HG03521 (cell line): ENCODE measurements around the gene ITGAL.

ENCODE experiments used
- ATAC-seq: cut with Tn5 transposase; IDR thresholded peaks from one replicate; pipeline ENCODE4 v1.9.1; 2021; ENCODE audit warnings: mild to moderate bottlenecking, moderate library complexity; ENCODE audit not compliant: unreplicated experiment

ITGAL gene

DNA sequence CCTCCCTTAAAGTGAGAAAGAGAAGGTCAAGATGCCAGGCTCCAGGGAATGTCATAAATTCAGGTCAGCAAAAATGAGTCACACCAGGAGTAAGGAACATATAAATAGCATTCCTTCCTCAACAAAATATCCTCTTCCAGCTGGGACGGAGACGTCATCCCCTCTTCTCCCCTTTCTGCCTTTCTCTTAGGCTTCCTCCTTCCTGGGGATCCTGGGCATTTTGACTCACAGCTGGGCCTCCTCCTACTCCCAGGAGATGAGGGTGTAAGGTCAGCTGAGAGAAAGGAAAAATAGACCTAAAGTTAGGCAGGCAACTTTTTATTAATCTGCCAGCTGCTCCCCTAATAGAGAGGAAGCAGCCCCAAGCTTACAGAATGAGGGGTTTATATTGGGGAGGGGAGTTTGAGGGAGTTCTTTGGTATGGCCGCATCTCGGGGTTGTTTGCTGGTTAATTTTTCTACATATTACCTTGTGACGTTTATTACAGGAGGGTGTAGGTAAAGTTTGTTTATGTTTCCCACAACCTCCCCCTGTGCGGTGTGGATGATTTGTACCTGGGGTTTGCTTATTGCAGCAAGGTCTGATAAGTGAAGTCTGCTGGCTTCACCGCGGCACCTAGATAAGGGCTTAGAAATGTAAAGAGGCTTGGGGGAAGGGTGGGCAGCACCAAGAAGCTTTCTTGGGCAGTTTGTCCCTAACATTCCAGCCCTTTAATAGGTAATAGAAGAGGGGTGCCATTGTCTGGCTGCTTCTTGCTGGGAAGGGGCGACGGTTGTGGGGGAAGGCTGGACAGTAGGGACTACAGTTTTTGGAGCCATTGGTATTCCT is 69.2 kb downstream of the ITGAL start:
- ATAC-seq: no peak

DNA sequence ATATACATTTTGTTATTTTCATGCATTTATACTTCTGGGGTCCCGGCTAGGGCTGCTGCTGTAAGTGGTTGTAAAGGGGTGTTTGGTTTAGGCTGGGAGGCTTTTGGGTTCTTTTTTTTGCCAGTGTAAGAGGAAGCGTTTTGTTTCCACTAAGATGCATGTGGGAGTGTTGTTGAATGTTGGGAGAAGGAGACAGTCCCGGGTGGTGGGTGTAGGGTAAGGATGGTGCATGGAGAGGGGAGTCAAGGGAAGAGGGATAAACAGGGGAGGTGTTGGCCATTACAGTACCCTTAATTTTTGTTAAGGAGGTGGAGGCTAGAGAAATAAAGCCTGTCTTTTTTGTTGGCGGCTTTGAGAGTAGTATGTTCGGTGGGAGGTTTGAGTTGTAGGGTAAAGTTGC is 70.5 kb downstream of the ITGAL start:
- ATAC-seq: no peak

DNA sequence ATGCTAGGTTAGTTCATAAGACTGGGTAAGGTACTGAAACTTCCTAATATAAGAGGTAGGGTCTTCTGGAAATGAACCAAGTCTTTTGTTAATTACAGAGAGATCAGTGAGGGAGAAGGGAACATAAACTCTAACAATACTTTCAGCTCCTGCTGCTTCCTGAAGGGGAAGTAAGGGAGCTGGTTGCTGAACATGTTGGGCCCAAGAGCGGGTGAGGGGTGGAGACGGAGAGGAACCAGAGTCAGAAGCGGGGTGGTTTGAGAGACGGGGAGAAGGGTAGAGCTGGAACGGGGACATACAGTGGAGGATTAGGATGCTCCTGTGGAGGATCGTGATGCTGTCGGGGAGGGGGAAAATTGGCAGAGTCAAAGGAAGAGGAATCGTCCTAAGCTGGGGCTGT is 73.6 kb downstream of the ITGAL start:
- ATAC-seq: no peak

DNA sequence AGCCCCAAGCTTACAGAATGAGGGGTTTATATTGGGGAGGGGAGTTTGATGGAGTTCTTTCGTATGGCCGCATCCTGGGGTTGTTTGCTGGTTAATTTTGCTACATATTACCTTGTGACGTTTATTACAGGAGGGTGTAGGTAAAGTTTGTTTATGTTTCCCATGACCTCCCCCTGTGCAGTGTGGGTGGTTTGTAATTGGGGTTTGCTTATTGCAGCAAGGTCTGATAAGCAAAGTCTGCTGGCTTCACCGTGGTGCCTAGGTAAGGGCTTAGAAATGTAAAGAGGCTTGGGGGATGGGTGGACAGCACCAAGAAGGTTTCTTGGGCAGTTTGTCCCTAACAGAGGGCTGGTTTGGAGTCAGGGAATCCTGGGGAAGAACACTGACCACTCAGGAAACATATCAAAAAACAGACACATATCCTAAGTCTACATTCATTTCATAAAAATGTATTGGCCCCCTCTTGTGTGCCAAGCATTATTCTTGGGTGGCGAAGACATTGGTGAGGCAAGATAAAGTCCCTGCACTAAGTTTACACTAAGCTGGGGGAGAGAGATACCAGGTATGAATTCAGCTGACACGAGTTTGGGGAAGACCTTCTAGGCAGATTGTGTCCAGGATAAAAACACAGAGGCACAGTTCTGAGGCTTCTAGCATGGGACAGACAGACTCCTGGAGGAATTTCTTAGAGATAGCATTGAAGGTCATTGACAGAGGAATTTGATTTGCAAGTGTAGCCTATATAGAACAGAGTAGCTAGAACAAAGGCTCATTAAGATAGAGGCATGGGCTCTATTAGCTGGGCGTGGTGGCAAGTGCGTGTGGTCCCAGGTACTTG is 76.1 kb downstream of the ITGAL start:
- ATAC-seq: no peak

DNA sequence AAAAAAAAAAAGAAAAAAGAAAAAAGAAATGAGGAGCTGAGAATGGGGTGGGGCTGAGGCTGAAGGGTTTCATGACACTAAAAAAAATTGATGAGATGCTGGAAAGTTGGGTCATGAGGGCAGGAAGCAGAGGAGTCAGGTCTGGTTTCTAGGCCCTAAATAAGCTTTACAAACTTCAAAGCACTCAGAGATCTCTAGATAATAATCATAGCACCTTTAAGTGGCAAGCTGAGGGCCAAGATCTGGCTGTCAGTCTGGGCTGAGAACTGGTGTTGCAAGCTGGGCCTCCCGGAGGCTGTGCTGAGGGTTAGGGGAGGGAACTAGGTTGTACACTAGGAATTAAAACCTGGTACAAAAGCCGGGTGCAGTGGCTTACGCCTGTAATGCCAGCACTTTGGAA is 79.2 kb downstream of the ITGAL start:
- no peak for ATAC-seq

DNA sequence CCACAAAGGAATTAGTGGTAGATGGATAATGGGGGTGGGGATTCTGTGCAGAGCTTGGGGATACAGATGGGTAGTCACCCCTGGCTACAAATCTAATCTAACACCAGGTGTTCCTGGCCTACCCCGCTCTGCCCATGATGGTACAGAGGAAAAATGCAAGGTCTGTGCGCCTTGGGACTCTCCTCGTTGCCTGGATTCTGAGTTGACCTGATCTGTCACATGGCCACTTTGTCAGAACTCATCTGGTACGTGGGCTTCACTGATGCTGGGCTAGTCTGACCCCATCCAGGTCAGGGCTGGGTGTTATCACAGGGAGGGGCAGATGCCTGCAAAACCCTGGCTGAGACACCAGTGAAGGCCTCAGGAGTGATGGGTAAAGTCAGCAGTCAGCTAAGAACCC is 80.4 kb downstream of the ITGAL start:
- no peak for ATAC-seq

DNA sequence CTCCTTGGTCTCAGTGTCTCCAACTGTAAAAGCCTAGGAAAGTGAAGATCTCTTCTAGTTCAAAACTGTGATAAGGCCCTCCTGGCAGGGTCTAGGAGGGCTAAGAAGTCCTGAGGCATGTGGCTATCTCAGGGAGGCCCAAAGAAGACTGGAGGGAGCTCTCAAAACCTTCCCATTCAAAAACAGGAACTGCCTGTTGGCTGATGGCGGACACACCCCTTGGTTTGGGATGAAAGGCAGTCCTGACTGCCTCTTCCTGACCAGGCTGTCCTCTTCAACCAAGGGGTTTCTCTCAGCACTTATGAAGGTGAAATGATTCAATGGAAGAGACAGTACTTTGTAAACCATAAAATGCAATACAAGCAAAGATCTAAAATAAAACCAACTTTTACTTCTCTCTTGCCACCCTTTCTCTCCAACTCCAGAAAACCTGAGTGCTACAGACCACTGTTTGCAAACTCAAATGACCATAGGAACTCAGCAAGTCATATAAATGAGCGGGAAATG is 80.9 kb downstream of the ITGAL start:
- no peak for ATAC-seq

DNA sequence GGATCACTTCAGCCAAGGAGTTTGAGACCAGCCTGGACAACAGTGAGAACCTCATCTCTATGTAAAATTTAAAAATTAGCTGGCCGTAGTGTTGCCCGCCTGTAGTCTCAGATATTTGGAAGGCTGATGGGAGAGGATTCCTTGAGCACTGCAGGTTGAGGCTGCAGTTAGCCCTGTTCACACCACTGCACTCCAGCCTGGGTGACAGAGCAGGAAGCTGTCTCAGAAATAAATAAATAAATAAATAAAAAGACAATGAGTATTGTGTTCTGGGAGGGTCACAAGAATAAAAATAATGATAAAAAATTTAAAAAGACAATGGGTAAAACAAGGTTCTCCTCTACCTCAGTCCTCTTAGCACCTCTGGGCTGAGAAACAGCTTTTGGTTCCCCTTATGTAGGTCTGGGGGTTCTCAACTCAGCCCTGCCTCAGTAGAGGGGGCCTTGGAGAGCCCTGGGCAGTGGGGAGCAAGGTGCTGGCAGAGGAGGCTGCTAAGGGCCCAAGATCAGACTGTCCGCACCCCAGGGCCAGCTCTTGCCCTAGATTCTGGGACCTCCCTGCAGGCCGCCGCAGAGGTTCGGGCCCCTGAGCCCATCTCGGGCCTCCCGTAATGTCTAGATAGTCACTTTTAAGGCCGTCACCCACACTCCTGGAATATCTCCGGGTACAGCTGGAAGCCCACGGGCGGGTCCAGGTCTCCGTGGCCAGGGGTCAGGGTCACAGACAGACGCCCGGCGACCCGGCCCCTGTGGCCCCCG is 82.2 kb downstream of the ITGAL start:
- no peak for ATAC-seq

DNA sequence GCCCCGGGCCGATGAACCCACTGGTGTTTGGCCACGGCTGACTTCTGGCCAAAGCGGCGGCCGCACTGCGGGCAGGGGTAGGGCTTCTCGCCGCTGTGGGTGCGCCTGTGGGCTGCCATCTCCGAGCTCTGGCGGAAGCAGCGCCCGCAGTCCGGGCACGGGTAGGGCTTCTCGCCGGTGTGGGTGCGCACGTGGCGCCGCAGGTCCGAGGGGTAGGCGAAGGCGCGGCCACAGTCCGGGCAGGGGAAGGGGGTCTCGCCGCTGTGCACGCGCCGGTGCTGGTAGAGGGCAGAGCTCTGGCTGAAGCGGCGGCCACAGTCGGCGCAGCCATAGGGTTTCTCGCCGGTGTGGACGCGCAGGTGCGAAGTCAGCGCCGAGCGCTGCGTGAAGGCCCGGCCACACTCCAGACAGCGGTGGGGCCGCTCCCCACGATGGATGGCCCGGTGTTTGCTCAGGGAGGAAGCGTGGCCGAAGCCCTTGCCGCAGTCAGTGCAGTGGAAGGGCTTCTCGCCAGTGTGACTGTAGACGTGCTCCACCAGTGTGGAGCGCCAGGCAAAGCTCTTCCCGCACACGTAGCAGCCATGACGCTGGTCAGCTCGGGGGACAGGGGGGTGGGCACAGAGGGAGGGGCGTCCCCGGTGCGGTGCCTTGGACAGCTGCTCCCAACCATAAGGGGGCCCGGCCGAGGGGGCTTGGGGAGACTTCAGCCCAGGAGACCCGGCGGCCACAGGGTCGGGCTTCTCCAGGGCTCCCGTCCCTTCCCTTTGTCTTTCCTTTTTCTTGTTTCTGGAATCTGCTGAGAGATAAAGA is 83.0 kb downstream of the ITGAL start:
- ATAC-seq: no peak

DNA sequence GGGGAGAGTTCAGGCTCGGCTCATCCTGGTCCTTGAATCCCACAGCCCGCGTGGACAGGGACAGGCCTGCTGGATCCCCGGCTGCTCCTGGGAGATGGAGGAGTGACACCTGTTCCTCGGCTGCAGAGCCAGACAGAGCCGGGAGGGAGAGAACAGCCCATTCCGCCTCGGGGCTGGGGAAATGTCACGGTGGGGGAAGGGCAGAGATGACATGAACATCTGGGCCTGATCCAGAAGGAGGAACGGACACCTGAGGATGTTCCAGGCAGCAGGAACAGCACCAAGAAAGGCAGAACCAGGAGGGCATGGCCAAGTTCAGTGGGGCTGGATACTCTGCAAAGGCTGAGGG is 83.6 kb downstream of the ITGAL start:
- no peak for ATAC-seq

DNA sequence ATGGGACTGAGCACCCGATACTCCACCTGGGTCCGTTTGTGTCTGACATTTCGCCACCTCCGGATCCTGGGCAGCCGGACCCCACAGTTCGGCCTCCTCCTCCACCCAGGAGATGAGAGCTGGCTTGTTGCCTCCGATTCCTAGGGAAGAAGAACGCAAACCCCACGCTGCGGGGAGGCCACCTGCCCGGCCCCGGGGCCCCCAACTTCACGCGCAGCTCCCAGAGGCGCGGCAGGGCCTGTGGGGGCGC is 85.1 kb downstream of the ITGAL start:
- ATAC-seq: peak; percentile 11

DNA sequence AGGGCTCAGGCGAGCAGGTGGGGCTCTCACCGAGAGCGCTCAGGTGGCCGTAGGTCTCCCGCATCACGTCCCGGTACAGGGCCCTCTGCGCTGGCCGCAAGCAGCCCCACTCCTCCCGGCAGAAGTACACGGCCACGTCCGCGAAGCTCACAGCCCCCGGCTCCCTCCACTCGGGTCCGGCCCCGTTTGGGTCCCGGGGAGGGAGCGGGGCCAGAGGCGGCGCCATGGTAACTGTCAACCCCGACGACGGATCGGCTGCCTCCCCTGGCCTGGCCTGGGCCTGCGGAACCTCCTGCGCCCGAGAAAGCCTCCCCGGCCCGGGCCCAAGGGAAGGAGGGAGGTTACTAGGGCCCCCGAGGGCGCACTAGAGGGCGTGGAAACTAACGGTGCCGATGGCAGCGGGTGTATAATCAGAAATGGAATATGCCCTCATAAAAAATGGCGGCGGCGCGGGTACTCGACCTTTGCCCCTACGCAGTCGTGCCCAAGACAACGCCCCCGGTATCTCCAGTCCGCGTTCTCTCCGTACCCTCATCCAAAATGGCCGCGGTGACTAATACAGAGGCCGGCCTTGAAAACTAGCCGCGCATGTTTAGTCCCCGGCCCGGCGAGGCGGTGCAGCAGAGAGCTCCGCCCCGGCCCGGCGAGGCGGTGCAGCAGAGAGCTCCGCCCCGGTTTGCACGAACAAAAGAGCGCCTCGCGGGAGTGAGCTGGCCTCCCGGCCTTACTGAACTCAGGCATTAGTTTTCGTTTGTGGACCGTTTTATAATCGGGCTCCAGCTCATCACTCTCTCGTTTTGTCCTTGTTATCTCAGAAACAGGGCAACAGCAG is 85.6 kb downstream of the ITGAL start, which contains the start of gene ZNF764:
TSS of gene ZNF764 (minus strand) at position 418 of the 832 bp plus-strand sequence. CDS start at position 226, 192 bp downstream.
- ATAC-seq: peak; percentile 89

DNA sequence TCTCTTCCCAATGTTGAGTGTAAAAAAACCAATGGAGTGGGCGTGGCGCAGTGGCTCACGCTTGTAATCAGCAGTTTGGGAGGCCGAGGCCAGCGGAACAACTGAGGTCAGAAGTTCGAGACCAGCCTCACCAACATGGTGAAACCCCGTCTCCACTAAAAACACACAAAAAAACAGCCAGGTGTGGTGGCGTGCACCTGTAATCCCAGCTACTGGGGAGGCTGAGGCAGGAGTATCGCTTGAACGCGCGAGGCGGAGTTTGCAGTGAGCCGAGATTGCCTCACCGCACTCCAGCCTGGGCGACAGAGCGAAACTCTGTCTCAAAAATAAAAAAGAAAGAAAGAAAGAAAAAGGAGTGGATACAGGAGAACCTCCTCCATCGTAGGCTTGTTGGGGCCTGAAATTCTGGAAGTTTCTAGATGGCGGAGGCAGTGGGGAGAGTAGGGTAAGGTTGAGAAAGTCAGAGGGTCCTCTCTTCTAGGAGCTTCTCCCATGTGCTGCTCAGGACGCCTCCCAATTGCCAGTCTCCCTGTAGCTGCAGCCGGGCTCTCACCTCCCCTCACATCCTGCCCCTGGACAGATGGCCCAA is 86.3 kb downstream of the ITGAL start:
- ATAC-seq: no peak

DNA sequence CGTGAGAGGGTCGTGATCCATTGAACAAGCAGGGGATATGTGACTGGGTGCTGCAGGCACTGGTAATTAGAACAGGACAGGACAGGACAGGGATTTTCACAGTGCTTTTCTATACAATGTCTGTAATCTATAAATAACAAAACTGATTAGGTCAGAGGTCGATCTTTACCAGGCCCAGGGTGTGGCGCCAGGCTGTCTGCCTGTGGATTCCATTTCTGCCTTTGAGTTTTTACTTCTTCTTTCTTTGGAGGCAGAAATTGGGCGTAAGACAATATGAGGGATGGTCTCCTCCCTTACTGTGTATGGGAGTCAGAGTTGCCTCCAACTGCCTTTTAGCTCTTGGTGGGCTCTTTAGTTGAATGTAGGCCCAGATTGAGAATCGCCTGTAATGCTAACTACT is 87.1 kb downstream of the ITGAL start:
- no peak for ATAC-seq

DNA sequence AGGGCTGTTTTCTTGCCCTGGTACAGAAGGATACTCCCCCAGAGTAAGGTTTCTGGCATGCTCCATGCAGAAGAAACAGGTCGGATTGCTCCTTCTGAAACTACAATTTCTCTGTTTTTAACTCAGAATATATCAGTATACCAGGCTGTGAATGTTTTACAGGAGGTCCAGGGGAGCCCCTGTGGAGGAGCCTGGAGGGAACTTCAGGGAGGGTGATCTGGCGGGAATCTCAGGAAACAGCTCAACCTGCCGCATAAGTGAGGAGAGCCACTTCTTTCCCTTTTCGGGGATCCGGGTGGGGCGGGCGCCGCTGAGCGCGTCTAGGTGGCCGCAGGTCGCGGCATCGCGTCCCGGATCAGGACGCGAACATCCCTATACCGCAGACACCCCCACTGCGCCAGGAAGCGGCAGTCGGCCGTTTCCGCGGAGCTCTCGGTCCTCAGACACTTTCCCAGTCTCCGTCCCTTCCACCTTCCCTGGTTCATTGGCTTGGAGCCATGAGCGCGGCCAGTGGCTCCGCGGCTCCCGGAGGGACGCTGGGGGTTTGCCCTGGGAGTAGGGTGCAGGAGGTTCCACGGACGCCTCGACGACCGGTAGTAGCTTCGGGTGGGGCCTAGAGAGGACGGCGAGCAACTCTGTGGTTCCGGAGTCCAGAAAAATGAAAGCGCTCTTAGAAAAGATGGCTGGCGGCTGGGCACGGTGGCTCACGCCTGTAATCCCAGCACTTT is 88.7 kb downstream of the ITGAL start:
- no peak for ATAC-seq

DNA sequence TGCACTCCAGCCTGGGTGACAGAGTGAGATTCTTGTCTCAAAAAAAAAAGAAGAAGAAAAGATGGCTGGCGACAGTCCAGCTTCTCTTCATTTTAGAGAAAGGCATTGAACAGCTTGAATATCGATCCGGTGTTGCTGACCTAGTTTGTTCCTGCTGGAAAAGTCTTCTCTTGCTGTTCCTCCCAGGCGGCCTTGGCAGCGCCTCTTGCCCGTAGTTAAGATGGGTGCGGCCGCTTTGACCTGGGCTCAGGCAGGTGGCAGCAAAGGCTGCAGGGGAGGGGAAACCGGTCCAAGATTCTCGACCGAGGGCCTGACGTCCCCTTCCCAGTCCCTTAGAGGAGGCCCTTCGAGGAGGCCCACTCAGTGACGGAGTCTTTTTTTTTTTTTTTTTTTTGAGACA is 89.5 kb downstream of the ITGAL start:
- no peak for ATAC-seq

DNA sequence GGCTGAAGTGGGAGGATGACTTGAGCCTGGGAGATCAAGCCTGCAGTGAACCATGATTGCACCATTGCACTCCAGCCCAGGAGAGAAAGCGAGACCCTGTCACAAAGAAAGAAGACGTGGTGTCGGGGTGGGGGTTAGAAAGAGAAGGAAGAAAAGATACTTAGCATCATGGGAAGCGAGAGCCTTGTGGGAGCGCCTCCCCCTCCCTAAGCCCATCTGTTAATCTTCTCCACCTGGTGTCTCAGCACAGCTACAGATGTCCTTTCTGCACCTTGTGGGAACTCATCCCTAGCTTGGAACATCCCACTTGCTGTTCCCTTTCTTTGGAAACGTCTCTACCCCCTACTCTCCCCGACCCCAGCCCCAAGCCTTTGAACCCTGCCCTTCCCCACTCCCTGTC is 93.0 kb downstream of the ITGAL start:
- no peak for ATAC-seq

DNA sequence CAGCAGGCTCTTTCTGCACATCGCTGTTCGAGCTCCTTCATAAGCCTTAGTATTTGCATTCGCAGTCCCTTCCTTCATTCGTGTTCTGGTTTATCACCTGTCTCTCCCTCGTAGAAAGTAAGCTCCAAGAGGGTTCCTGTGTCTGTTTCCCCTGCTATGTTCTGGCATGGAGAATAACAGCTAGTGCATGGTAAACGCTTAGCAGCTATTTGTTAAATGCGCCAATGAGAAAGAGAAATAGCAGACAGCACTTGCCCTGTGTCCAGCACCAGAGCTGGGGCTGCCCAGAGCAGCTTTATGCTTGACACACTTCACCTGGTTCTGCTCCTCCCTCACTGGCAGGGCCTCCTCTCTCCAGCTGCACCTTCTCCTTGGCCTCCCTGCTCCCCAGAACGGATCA is 93.4 kb downstream of the ITGAL start:
- no peak for ATAC-seq

DNA sequence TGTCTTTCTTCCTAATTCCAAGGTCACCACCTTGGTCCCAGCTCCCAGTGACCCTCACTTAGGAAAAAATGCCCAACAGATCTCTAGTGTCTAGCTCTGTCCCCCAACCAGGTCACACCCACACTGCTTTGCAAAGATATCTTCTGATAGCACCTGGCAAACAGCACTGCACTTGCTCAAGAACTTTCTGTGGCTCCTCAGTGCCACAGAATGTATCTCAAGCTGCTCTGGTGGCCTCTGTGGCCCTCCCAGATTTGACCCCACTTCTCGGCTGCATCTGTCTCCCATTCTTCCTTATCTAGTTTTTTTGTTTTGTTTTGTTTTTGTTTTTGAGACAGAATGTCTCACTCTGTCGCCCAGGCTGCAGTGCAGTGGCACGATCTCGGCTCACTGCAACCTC is 94.0 kb downstream of the ITGAL start:
- no peak for ATAC-seq
